GM12874 (cell line): Measurements from ENCODE around the gene BMP4.

Experiments used
- TF ChIP-seq, protein P1 (sequence below): IDR thresholded peaks from 2 replicates; pipeline ENCODE4 v1.5.1; 2011; ENCODE audit warnings: low read depth, mild to moderate bottlenecking, control low read depth, low read length, moderate library complexity; ENCODE audit not compliant: insufficient read depth

The BMP4 gene

GRCh38 chr14:53921027-53921426 lies 35.6 kb downstream of the BMP4 start:
- TF ChIP-seq, protein P1, sequence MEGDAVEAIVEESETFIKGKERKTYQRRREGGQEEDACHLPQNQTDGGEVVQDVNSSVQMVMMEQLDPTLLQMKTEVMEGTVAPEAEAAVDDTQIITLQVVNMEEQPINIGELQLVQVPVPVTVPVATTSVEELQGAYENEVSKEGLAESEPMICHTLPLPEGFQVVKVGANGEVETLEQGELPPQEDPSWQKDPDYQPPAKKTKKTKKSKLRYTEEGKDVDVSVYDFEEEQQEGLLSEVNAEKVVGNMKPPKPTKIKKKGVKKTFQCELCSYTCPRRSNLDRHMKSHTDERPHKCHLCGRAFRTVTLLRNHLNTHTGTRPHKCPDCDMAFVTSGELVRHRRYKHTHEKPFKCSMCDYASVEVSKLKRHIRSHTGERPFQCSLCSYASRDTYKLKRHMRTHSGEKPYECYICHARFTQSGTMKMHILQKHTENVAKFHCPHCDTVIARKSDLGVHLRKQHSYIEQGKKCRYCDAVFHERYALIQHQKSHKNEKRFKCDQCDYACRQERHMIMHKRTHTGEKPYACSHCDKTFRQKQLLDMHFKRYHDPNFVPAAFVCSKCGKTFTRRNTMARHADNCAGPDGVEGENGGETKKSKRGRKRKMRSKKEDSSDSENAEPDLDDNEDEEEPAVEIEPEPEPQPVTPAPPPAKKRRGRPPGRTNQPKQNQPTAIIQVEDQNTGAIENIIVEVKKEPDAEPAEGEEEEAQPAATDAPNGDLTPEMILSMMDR = no peak

DNA sequence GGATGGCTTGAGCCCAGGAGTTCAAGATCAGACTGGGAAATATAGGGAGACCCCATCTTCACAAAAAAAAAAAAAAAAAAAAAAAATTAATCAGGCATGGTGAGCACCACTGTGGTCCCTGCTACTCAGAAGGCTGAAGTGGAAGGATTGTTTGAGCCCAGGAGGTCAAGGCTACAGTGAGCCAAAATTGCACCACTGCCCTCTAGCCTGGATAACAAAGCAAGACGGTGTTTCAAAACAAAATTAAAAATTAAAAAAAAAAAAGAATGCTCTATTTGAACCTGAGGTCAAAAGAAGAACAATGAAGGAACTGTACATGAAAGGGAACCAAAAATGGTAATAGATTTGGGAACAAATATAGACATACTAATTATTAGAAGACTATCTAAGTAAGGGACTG lies 40.4 kb downstream of the BMP4 start:
- TF ChIP-seq, protein P1 = no peak

GRCh38 chr14:53915364-53916014 lies 41.1 kb downstream of the BMP4 start:
- TF ChIP-seq, protein P1 = no peak

- TF ChIP-seq, protein P1 = no peak
These were observed 44.6 kb downstream of the BMP4 start for GRCh38 chr14:53912021-53912420.

- TF ChIP-seq, protein P1 = no peak
These were observed 48.2 kb downstream of the BMP4 start for GRCh38 chr14:53908416-53908815.

GRCh38 chr14:53902307-53902706 lies 54.3 kb downstream of the BMP4 start:
- TF ChIP-seq, protein P1 = no peak

DNA sequence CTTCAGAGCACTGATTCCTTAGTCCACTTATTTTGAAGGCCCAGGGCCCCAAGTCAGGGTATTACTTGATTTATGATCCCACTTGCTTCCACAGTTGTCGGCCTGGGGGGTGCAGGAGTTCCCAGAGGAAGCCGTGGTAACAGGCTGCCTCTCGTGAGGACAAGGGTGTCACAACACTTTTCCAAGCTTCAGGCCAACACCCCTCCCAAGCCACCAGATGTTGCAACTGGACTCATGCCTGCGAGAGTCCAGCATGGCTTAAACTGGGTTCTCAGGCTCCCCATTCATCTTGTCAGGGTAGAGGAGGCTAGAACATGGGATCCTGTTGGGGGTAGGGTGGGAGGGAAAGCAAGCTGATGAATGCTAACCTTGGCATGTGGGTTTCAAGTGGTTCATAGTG lies 56.1 kb downstream of the BMP4 start:
- TF ChIP-seq, protein P1 = no peak
